Occipital lobe (tissue), 2 donors: ENCODE data around the gene CLN3. TPM values are rescaled to one million over a fixed set of nuclear protein-coding genes. Genes with fewer than 3 reads are reported as not detected.
"Not testable (repeated sequence)": the region's sequence is repeated elsewhere in the genome, so short reads cannot be mapped to it uniquely, and the experiment has no call there.

Source experiments
- DNase-seq: peaks from one replicate; lab custom pipeline; 2025; lab: John Stamatoyannopoulos, UW
- total RNA-seq: library from RNA; depleted of rRNA; stranded (reverse); fragments of >200 nt; gene quantifications from one replicate; pipeline ENCODE4 v1.2.3, GENCODE V29; 2014

Gene CLN3
- total RNA-seq, 1 donor from 2014 or later, result 19.3 TPM

DNA sequence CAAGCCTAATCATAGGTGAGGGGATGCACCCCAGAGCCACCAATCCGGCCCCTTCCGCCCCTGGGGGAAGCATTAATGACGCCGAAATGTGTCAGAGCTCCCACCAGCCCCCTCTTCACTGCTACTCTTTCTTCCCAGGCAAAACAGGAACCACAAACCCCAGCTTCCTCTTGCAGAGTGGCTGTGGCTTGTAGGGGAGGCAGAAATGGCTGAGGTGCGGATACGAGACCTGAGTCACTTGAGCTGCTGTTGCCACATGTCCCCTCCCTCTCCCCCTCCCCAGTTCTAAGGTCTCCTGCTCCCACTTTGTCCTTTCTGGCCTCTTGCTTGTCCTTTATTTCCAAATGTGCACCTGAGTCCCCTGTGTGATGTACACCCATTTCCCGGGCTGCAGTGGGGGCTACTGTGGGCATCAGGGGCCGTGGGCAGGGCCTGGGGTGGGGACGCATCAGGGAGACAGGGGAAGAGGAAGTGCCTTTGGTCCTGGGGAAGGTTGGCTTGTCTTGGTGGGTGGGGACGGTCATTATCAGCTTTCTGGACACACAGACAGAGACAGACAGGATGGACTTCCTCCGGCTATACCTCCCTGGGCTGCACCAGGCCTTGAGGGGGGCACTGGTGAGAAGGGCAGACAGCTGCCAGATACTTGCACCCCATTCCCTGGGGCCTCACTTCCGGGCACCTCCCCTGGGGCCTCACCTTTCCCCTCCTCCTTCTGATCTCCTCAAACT lies 2.4 kb upstream of the CLN3 start, which contains the start of gene APOBR:
Gene APOBR (plus strand): TSS at position 523 of the 731 bp plus-strand sequence. CDS start 39 bp downstream, at position 562.
- DNase-seq, result no peak

DNA sequence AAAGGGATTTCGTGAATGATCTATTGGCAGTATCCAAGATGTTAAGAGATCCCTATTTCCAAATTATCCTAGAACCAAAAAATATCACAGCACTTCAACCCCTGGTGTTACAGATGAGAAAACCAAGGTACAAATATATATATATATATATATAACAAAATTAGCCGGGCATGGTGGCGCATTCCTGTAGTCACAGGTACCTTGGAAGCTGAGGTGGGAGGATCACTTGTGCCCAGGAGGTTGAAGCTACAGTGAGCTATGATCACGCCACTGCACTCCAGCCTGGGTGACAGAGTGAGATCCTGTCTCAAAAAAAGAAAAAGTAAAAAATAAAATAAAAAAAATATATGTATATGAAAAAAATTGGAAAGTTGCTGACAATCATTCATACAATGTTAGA lies 637 bp upstream of the CLN3 start:
- no peak for DNase-seq

DNA sequence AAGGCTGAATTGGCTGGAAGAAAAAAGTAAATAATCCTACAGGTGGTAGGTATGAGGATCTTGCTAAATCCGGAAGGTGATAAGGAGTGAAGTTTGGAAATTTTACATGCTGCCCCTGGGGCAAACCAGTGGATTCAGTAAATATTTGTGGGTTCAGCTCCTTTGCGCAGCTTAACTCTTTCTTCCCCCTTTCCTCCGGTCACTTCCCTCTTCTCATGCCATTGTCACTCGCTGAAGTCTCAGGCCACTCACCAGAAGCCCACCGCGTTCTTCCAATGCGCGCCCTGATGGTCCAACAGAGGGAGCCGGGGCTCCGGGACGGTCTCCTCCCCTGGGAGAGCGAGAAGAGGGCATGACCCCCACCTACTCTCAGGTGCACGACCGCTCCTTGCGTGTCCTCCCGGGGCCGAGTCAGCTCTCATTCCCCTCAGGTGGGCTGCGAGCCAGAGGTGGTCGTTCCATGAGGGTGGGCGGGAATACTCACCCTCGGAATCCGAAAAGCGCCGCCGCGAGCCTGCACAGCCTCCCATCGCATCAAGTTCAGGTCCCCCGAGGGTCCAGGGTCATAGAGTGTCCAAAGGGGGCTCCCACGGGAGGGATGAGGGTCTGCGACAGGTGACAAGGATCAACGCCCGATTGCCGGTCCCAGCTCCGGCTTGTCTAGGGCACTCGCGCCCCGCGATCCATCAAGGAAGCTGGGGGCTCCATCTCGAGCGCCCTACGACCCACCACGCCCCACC lies 474 bp downstream of the CLN3 start:
- DNase-seq, result no peak

DNA sequence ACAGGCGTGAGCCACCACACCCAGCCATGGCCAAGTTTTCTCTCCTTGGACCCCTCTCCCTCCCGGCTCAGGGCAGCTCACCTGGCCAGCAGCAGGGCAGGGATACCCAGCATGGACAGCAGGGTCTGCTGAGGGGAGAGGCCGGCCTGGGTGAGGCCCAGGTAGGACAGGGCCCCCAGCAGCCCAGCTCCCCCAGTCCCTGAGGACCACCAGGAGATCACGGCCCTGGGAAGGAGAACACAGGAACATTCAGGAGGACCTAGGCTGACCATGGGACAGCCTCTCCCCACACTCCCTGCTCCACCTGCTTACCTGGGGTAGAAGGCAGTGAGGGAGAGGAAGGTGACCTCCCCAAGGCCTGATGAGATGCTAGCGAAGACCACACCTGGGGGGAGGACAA lies 5.6 kb downstream of the CLN3 start:
- no peak for DNase-seq

DNA sequence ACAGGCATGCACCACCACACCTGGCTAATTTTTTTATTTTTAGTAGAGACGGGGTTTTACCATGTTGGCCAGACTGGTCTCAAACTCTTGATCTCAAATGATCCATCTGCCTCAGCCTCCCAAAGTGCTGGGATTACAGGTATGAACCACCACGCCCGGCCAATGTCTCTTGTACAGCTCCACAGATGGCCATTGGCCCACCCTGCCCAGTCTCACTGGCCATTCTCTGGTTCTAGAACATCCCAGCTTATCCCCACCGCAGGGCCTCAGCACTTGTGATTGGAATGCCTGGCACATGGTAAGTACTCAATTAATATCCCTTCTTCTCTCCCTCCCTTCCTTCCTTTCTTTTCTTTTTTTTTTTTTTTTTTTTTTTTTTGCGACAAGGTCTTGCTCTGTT lies 8.5 kb downstream of the CLN3 start:
- not testable (repeated sequence) for DNase-seq

DNA sequence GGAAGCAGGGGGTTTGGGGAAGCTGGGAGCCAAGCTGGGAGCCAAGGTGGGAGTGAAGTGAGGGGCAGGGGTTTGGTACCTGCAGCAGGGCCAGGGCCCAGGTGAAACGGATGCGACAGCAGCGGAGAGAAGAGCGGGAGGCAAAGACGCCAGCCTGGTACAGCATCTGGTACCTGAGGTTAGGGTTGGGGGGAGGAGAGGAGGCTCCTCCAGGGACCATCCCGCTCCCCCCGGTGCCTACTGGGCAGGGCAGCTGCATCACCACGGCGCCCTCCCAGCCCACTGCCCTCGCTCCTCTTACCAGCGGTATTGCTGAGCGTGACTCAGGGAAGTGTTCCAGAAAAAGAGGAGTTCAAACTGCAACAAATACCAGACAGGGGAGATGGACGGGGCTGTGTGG lies 9.8 kb downstream of the CLN3 start:
- no peak for DNase-seq

DNA sequence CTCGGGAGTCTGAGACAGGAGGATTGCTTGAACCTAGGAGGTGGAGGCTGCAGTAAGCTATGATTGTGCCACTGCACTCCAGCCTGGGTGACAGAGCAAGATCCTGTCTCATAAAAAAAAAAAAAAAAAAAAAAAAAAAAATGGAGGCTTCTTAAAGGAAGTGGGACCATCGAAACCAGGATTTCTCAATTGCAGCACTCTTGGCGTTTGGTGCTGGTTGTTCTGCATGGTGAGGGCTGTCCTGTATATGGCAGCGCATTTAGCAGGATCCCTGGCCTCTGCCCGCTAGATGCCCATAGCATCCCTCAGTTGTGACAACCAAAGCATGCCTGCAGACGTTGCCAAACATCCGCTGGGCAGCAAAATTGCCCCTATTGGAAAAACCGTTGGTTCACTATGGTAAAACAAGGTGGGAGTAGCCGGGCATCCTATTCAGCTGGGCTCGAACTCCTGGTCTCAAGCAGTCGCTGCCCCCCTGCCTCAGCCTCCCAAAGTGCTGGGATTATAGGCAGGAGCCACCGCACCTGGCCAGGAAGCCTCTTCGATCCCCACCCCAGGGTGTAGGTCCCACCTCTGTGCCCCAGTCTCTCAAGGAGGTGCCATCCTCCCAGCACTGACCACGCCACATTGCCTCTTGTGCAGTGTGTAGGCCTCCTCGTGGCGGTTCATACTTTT lies 13.2 kb downstream of the CLN3 start:
- no peak for DNase-seq

DNA sequence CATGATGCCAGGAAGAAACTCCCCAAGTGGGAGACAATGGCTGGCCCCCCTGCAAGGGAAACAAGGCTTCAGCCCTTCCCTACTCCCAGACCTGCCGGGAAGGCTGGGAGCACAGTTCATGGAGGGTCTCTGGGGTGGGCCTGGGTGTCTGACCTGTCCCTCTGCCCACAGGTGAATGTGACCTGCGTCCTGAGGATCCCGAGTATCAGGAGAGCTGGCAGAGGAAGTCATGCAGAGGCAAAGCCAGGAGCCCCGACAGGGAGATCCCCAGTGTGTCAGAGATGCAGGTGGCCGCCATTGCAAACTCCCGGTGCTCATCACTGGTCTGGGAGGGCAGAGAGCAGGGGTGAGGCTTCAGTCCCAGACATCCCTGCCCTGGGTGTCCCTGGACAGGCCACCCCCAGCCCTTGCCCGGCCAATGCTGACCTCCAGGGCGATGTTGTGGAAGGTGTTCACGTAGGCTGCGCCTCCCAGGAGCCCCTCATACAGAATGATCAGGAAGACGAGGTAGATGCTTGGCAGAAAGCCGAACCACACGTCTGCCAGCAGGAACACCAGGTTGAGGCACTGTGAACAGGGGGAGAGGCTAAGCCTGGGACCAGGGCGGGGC lies 14.5 kb downstream of the CLN3 start:
- no peak for DNase-seq

DNA sequence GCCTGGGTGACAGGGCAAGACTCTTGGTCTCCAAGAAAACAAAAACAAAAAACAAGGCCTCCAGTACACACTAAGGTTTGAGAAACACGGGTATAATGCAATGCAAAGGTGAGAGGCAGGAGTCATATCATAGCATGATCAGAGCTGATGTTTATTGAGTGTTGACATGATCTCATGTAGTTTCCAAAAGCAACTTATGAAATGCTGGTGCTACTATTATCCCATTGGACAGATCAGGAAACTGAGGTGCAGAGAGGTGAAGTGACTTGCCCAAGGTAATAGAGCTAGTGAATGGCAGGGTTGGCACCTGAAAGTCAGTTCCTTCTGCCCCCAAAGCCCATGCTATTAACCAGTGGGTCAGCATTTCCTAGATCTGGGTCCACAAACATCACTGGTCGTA lies 16.7 kb downstream of the CLN3 start:
- DNase-seq, result no peak

DNA sequence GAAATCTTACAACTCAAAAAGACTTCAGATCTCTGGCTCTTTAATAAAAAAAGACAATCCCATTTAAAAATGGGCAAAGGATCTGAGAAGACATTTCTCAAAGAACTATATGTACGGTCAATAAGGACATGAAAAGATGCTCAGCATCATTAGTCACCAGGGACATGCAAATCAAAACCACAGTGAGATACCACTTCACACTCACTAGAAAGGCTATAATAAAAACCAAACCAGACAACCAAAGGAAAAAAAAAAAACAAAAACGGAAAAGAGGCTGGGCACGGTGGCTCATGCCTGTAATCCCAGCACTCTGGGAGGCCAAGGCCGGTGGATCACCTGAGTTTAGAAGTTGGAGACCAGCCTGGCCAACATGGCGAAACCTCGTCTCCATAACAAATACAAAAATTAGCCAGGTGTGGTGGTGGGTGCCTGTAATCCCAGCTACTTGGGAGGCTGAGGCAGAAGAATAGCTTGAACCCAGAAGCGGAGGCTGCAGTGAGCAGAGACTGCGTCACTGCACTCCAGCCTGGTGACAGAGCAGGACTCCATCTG lies 18.1 kb downstream of the CLN3 start:
- no peak for DNase-seq

DNA sequence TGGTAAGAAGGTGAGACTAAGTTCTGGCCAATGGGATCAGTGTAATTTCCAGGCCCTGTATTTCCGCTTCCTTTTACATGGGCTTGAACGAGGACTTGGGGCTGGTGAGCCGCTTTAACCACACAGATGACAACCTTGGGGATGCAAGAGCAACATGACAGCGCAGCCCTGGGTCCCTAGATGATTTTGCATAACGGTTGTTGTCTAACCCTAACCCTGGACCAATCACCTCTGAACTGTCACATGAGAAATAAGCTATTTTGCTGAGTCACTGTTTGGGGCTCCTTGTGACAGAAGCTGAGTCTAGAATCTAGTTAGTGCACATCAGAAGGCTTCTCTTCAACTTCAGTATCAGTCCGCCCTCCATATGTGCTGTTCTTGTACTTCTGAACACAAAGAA lies 44.8 kb downstream of the CLN3 start:
- not testable (repeated sequence) for DNase-seq

DNA sequence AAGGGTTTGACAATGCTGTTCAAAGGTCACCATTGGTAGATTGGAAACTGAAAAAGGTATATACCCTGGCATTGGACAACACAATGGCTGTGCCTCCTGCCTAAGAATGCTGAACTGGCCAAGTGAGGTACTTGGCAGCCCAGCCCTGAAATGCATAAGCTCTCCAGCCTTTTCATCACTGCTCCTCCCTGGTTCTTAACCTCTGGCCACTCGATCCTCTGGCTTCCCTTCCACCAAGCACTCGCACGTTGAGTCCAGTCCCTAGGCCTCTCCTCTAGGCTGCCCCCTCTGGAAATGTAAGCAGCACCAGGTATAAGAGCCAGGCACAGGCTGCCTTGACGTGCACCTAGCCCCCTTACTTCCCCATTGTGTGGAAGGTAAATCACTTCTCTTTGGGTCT lies 45.5 kb downstream of the CLN3 start:
- not testable (repeated sequence) for DNase-seq

DNA sequence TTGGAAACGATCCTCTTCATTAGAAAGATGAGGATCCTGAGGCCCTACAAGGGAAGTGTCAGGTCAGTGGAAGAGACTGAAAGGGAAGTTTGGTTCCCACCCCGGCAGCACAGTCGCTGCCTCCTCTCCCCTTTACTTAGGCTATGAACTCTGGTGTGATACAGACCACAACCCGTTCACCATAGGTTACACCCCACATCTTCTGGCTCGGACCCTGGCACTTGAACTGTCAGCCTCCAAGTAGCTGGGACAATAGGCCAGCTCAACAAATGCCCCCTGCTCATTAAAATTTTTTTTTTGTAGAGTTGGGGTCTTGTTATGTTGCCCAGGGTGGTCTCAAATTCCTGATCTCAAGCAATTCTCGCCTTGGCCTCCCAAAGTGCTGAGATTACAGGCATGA lies 47.9 kb downstream of the CLN3 start:
- DNase-seq, result not testable (repeated sequence)

DNA sequence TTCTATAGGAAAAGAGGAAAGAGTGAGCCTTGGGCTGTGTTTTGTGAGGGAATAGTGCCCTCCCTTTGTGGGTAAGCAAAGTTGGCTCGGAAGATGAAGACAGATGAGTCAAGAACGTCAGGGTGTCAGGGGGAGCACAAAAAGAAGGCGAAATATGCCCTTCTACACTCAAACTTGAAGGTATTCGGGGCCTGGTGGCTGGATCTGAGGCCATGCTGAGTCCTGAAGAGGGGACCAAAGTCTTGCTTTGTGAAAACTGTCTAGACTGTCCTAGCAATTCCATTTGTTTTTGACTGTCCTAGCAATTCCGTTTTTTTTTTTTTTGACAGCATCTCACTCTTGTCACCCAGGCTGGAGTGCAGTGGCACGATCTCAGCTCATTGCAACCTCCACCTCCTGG lies 53.0 kb downstream of the CLN3 start:
- not testable (repeated sequence) for DNase-seq

DNA sequence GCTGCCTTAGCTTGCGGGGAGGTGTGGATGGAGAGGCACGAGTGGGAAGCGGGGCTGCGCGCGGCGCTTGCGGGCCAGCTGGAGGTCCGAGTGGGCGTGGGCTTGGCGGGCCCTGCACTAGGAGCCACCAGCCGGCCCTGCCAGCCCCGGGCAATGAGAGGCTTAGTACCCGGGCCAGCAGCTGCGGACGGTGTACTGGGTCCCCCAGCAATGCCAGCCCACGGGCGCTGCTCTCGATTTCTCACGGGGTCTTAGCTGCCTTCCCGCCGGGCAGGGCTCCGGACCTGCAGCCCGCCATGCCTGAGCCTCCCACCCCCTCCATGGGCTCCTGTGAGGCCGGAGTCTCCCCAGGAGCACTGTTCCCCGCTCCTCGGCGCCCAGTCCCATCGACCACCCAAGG lies 56.5 kb downstream of the CLN3 start:
- not testable (repeated sequence) for DNase-seq

Other genes starting within 250 kb of the CLN3 start
- gene SBK1, start 199.5 kb downstream of the CLN3 start, total RNA-seq, result 19.5 TPM
- gene NPIPB6, start 128.6 kb downstream of the CLN3 start, total RNA-seq, result not detected
- 60.4 TPM for gene EIF3CL, start 88.2 kb downstream of the CLN3 start, total RNA-seq
- not detected for gene NPIPB7, start 19.7 kb downstream of the CLN3 start, total RNA-seq
- gene APOBR, start 2.6 kb upstream of the CLN3 start, total RNA-seq, result not detected
- not detected for gene IL27, start 14.8 kb upstream of the CLN3 start, total RNA-seq
- gene NUPR1, start 46.9 kb upstream of the CLN3 start, total RNA-seq, result 0.16 TPM
- gene SGF29, start 61.8 kb upstream of the CLN3 start, total RNA-seq, result 10.8 TPM
- gene SULT1A2, start 105.0 kb upstream of the CLN3 start, total RNA-seq, result not detected
- 7.3 TPM for gene SULT1A1, start 118.0 kb upstream of the CLN3 start, total RNA-seq
- not detected for gene NPIPB8, start 146.0 kb upstream of the CLN3 start, total RNA-seq
- gene EIF3C, start 219.4 kb upstream of the CLN3 start, total RNA-seq, result 93.7 TPM